HepG2 (cell line): ENCODE measurements around the gene KCNJ5.

ENCODE experiments used
- POLR2A ChIP-seq, 2 experiments: IDR thresholded peaks; 2 replicates each; pipeline ENCODE4 v1.6.1; 2011; ENCODE audit warnings: low read depth in 2 of 2, low read length in 2 of 2, mild to moderate bottlenecking in 1 of 2, moderate library complexity in 1 of 2; ENCODE audit not compliant: insufficient read depth in 1 of 2
- ZNF512 ChIP-seq: sonication (generic); formaldehyde crosslinking; IDR thresholded peaks from 2 replicates; pipeline ENCODE4 v1.4.0; 2020; ENCODE audit warnings: mild to moderate bottlenecking, missing genetic modification reagents
- ZNF782 ChIP-seq: sonication (generic); formaldehyde crosslinking; IDR thresholded peaks from 2 replicates; pipeline ENCODE4 v1.4.0; 2020; ENCODE audit warnings: missing genetic modification reagents, mild to moderate bottlenecking, borderline replicate concordance
- TF ChIP-seq, protein P1 (sequence below): sonication (generic); formaldehyde crosslinking; IDR thresholded peaks from 2 replicates; pipeline ENCODE4 v1.5.0; 2020; ENCODE audit warnings: mild to moderate bottlenecking, missing genetic modification reagents, moderate library complexity

- TF ChIP-seq ZNF512 (CRISPR knock-in tag), result no peak
- no peak for TF ChIP-seq ZNF782 (CRISPR knock-in tag)
- TF ChIP-seq, protein P1, sequence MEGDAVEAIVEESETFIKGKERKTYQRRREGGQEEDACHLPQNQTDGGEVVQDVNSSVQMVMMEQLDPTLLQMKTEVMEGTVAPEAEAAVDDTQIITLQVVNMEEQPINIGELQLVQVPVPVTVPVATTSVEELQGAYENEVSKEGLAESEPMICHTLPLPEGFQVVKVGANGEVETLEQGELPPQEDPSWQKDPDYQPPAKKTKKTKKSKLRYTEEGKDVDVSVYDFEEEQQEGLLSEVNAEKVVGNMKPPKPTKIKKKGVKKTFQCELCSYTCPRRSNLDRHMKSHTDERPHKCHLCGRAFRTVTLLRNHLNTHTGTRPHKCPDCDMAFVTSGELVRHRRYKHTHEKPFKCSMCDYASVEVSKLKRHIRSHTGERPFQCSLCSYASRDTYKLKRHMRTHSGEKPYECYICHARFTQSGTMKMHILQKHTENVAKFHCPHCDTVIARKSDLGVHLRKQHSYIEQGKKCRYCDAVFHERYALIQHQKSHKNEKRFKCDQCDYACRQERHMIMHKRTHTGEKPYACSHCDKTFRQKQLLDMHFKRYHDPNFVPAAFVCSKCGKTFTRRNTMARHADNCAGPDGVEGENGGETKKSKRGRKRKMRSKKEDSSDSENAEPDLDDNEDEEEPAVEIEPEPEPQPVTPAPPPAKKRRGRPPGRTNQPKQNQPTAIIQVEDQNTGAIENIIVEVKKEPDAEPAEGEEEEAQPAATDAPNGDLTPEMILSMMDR (CRISPR knock-in tag), result no peak
- no peak for TF ChIP-seq POLR2A (IDR thresholded peaks at IDR 0.05; ENCODE audit: insufficient read depth in 1 of 2, low read depth in 2 of 2, low read length in 2 of 2)
Observed at GRCh38 chr11:128914216-128915148, 23.3 kb downstream of the KCNJ5 start.
